Astrocyte (in vitro differentiated cells and primary cell): ENCODE measurements around the gene CYP27B1. TPM values are rescaled to one million over a fixed set of nuclear protein-coding genes. Genes with fewer than 3 reads are reported as not detected.

Experiments
- DNase-seq: peaks from one replicate; pipeline ENCODE4 v3.0.0-alpha.2; 2010; ENCODE audit warnings: low read depth
- FAIRE-seq: peaks from 2 replicates; lab custom pipeline; 2011; peaks lifted over from hg19 to GRCh38; lab: Jason Lieb, UNC
- H2AFZ ChIP-seq: 2 replicates; pipeline ENCODE4 v1.6.0; 2012; ENCODE audit warnings: low read depth, low read length, inconsistent platforms
- H3K27ac ChIP-seq: 2 replicates; pipeline ENCODE4 v1.5.1; 2011; ENCODE audit warnings: low read depth, low read length, inconsistent platforms
- H3K27me3 ChIP-seq: 2 replicates; pipeline ENCODE4 v1.6.0; 2011; ENCODE audit warnings: low read length, inconsistent platforms; ENCODE audit not compliant: insufficient read depth
- H3K36me3 ChIP-seq: 2 replicates; pipeline ENCODE4 v1.5.1; 2011; ENCODE audit warnings: low read length, inconsistent platforms; ENCODE audit not compliant: insufficient read depth
- H3K4me1 ChIP-seq: 2 replicates; pipeline ENCODE4 v1.5.1; 2011; ENCODE audit warnings: low read length, inconsistent platforms; ENCODE audit not compliant: insufficient read depth
- H3K4me2 ChIP-seq: 2 replicates; pipeline ENCODE4 v1.6.0; 2012; ENCODE audit warnings: low read length, inconsistent platforms
- H3K4me3 ChIP-seq: 2 replicates; pipeline ENCODE4 v1.5.1; 2011; ENCODE audit warnings: low read depth, mild to moderate bottlenecking, low read length, inconsistent platforms; ENCODE audit not compliant: insufficient read depth
- H3K79me2 ChIP-seq: 2 replicates; pipeline ENCODE4 v1.6.0; 2012; ENCODE audit warnings: mild to moderate bottlenecking, low read length, inconsistent platforms; ENCODE audit not compliant: insufficient read depth
- H3K9ac ChIP-seq: 2 replicates; pipeline ENCODE4 v1.6.0; 2012; ENCODE audit warnings: mild to moderate bottlenecking, low read length, inconsistent platforms
- H3K9me3 ChIP-seq: 2 replicates; pipeline ENCODE4 v1.5.1; 2012; ENCODE audit warnings: low read depth, mild to moderate bottlenecking, low read length, inconsistent platforms; ENCODE audit not compliant: insufficient read depth
- H4K20me1 ChIP-seq: 2 replicates; pipeline ENCODE4 v1.6.0; 2012; ENCODE audit warnings: low read length, inconsistent platforms; ENCODE audit not compliant: insufficient read depth
- H3K27ac Mint-ChIP-seq: one replicate; pipeline ENCODE4 v1.8.0; 2021; ENCODE audit warnings: mild to moderate bottlenecking, mixed read lengths; ENCODE audit not compliant: unreplicated experiment
- H3K27me3 Mint-ChIP-seq: one replicate; pipeline ENCODE4 v1.8.0; 2021; ENCODE audit warnings: low read depth, mixed read lengths; ENCODE audit not compliant: unreplicated experiment
- H3K36me3 Mint-ChIP-seq: one replicate; pipeline ENCODE4 v1.8.0; 2021; ENCODE audit warnings: low read depth, mixed read lengths; ENCODE audit not compliant: unreplicated experiment
- H3K4me1 Mint-ChIP-seq: one replicate; pipeline ENCODE4 v1.8.0; 2021; ENCODE audit warnings: low read depth, mixed read lengths; ENCODE audit not compliant: unreplicated experiment
- H3K4me3 Mint-ChIP-seq: one replicate; pipeline ENCODE4 v1.8.0; 2021; ENCODE audit warnings: mild to moderate bottlenecking, moderate library complexity, mixed read lengths; ENCODE audit not compliant: unreplicated experiment
- H3K9me3 Mint-ChIP-seq: one replicate; pipeline ENCODE4 v1.8.0; 2021; ENCODE audit warnings: mild to moderate bottlenecking, mixed read lengths; ENCODE audit not compliant: unreplicated experiment
- CTCF ChIP-seq: IDR thresholded peaks from 2 replicates; pipeline ENCODE4 v1.5.1; 2011; ENCODE audit warnings: low read depth, mild to moderate bottlenecking, inconsistent platforms, low read length, moderate library complexity; ENCODE audit not compliant: insufficient read depth
- EZH2 ChIP-seq: IDR thresholded peaks from 2 replicates; pipeline ENCODE4 v1.6.1; 2012; ENCODE audit warnings: mild to moderate bottlenecking, low read length, inconsistent platforms; ENCODE audit not compliant: insufficient read depth
- total RNA-seq: library from RNA; stranded (reverse); gene quantifications from 2 replicates; pipeline ENCODE4 v1.2.1, GENCODE V29; 2021

CYP27B1 gene
- total RNA-seq, 1 donor from 2014 or later: 1.5 TPM

- H3K4me1 ChIP-seq: peaks cover 7% of the 10 kb centered on the region
- no peak overlapping the region for H3K9ac ChIP-seq
- H3K4me1 Mint-ChIP-seq: peaks cover 2% of the 10 kb centered on the region
- H3K4me3 Mint-ChIP-seq: no peak overlapping the region
- H4K20me1 ChIP-seq: peaks cover 8% of the 10 kb centered on the region
- H3K36me3 ChIP-seq: no peaks in the 10 kb centered on the region
- FAIRE-seq: no peak
- peaks cover 36% of the 10 kb centered on the region for H3K27me3 ChIP-seq
- H3K9me3 ChIP-seq: no peaks in the 10 kb centered on the region
- peaks cover 80% of the 10 kb centered on the region for H3K27me3 Mint-ChIP-seq
- no peak overlapping the region for H3K27ac Mint-ChIP-seq
- H3K27ac ChIP-seq: no peak overlapping the region
- no peaks in the 10 kb centered on the region for H3K79me2 ChIP-seq
- peaks cover 16% of the 10 kb centered on the region for H3K9me3 Mint-ChIP-seq
- peaks cover 5% of the 10 kb centered on the region for H3K36me3 Mint-ChIP-seq
- no peak for DNase-seq
- no peak overlapping the region for H3K4me2 ChIP-seq
- H2AFZ ChIP-seq: no peak overlapping the region
- H3K4me3 ChIP-seq: no peak overlapping the region
- TF ChIP-seq CTCF: no peak
- TF ChIP-seq EZH2: no peak
Measured at GRCh38 chr12:57729321-57729844, 37.5 kb downstream of the CYP27B1 start.

GRCh38 chr12:57727758-57728395 lies 39.0 kb downstream of the CYP27B1 start:
- peaks cover 2% of the 10 kb centered on the region for H3K4me1 Mint-ChIP-seq
- H3K4me3 Mint-ChIP-seq: peak overlapping the region; percentile 73
- Histone ChIP-seq H3K27me3 (peaks cover 27% of the 10 kb centered on the region), H3K4me2 (no peak overlapping the region), H3K79me2 (no peaks in the 10 kb centered on the region), H3K9me3 (no peaks in the 10 kb centered on the region), H3K4me3 (no peak overlapping the region), H3K9ac (no peak overlapping the region), H3K36me3 (no peaks in the 10 kb centered on the region), H3K4me1 (peaks cover 7% of the 10 kb centered on the region), H2AFZ (no peak overlapping the region), H4K20me1 (peaks cover 8% of the 10 kb centered on the region), H3K27ac (no peak overlapping the region)
- no peak for TF ChIP-seq EZH2
- no peak for TF ChIP-seq CTCF
- peaks cover 16% of the 10 kb centered on the region for H3K9me3 Mint-ChIP-seq
- peaks cover 5% of the 10 kb centered on the region for H3K36me3 Mint-ChIP-seq
- no peak for FAIRE-seq
- H3K27ac Mint-ChIP-seq: peak overlapping the region; percentile 41
- no peak for DNase-seq
- peaks cover 81% of the 10 kb centered on the region for H3K27me3 Mint-ChIP-seq
